Left hindlimb (tissue), 1 donor: Measurements from ENCODE around the gene SLC34A3.

Experiments
- DNase-seq: peaks from one replicate; pipeline ENCODE4 v3.0.0-alpha.2; 2018

SLC34A3 gene

GRCh38 chr9:137278061-137278701 lies 47.5 kb downstream of the SLC34A3 start:
- DNase-seq: peak; percentile 41

DNA sequence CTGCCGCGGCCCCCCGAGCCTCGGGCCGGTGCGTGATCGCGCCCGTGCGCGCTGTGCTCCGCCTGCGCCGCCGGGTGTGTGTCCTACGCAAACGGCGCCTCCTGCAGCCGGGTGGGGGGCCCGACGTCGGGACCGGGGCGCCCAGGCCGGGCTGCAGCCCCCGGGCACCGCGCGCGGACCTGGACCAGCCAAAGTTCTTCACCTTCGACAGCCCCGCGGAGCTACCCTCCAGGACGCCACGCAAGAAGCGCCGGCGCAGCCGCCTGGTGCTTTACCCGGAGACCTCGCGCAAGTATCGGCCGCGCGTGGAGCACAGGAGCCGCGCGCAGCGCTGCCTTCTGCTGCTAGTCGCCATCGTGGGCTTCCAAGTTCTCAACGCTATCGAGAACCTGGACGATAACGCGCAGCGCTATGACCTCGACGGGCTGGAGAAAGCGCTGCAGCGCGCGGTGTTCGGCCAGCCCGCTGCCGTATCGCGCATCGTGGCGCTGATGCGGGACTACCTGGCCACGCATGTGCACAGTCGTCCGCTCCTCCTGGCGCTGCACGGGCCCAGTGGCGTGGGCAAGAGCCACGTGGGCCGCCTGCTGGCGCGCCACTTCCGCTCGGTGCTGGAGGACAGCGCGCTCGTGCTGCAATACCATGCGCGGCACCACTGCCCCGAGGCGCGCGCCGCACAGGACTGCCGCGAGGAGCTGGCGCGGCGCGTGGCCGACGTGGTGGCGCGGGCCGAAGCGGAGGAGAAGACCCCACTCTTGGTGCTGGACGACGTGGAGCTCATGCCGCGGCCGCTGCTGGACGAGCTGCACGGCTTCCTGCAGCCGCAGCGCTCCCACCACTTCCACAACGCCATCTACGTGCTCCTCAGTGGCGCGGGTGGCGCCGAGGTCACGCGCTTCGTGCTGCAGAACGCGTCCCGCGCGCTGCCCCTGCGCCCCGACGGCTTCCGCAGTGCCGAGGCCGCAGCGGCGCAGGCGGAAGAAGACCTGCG lies 48.3 kb downstream of the SLC34A3 start:
- peak; percentile 34 for DNase-seq

- DNase-seq: peak; percentile 36
These were observed 49.2 kb downstream of the SLC34A3 start for GRCh38 chr9:137279741-137280473.

DNA sequence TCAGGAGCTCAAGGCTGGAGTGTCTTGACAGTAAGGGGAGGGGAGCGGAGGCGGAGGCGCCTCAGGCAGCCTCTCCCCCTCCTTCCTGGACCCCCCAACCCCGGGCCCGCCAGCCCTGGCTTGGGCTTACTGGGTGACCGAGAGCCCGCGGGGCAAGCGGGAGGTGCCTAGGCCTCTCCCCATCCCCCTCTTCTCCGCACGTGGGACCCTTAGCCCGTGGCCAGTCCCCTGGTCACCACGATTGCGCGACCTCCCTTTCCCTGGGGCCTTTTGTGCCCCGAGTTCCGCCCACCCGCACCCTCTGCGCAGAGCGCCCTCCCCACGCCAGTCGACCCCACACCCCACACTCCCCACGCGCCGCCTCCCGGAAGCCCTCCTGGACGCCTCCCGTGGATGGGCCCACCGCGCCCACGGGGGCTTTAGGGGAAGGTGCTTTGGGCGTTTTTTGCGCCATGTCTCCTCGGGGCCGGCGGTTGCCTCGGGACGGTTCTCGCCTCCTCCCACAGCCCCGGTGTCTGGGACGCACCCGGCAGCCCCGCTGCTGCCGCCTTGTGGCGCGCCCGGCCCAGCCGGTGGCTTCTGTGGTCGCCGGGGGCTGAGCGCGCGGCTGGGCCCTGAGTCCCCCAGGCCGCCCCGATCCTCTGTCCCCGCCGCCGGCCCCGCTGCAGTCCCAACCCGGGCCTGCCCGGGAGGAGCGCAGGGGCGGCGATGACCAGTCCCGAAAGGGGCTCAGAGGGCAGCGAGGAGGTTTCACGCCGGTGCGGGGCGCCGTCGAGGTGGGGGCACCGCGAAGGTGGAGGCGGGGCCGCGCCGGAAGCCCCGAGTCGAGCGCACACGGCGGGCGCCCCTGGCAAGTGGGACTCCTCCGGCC lies 50.0 kb downstream of the SLC34A3 start:
- peak; percentile 43 for DNase-seq

- peak; percentile 45 for DNase-seq
These were observed 50.8 kb downstream of the SLC34A3 start for GRCh38 chr9:137281345-137282116.
